HG02642 (cell line): ENCODE results near the gene PIGC.
A peak's percentile ranks its signal among the peaks of the same experiment; 100 is the strongest.
"Not testable (repeated sequence)": the region's sequence is repeated elsewhere in the genome, so short reads cannot be mapped to it uniquely, and the experiment has no call there.

ENCODE experiments used
- ATAC-seq: cut with Tn5 transposase; IDR thresholded peaks from one replicate; pipeline ENCODE4 v1.9.1; 2021; ENCODE audit warnings: mild to moderate bottlenecking; ENCODE audit not compliant: unreplicated experiment, poor library complexity

The PIGC gene

DNA sequence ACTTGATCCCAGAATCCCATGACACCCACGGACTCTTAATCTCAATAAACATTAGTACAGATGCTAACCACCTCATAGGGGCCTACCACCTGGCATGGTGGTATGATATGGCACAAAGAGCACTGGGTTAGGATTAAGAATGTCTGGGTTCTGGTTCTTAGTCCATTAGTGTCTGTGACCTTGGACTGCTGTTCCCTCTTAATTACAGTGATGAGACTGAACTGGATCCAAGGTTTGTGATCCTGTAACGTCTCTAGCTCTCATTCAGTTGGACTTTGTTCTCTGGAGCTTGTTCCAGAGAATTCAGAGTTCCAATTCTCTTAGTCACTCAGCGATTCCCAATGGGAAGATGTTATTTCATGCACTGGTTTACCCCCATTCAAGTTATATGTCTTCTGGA lies 23.6 kb upstream of the PIGC start:
- ATAC-seq = no peak

DNA sequence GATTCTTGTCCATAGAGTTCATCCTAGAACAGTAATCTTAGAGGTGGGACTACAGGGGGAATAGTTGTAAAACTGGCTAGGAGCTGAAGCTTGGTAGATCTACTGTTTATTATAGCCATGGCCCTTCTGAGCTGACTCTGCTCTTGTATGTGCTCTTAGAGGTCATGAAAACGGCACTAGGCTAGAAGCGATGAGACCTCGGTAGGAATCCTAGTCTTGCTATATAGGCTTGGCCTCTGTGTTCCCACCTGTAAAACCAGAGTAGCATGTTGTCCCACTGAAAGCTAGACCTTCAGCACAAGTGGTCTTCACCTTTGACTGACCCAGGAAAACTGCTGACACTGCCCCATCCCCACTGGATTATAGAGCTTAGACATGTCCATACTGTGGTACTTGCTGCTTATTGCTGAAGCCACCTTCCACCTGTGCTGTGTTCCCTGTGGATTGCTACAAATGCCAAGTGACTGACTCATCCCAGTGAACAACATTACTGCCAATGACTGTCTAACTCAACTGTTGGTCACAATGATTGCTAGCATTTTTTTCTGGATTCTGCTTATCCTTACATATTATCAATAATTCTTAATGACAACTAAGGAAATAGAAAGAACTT lies 23.0 kb upstream of the PIGC start:
- ATAC-seq = no peak

DNA sequence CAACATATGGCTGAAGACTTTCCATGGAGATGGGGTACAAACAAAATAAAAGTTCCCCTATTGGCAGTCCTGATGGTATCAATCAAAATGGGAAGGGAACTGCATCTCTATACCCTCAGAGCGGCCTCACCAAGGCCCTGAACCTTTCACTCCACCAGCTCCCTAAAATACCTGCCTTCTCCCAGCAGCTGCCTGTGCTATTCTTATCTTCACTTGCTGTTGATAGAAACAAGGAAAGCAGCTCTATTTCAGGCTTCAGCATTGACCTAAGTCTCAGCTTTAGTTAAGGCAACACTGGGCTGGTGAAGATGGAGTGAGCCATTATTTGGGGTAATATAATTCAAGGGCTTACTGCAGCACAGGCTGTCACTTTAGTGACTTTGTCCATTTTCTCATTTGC lies 21.7 kb upstream of the PIGC start:
- no peak for ATAC-seq

GRCh38 chr1:172460887-172461315 lies 17.0 kb upstream of the PIGC start:
- no peak for ATAC-seq

GRCh38 chr1:172460177-172460576 lies 16.3 kb upstream of the PIGC start:
- no peak for ATAC-seq

DNA sequence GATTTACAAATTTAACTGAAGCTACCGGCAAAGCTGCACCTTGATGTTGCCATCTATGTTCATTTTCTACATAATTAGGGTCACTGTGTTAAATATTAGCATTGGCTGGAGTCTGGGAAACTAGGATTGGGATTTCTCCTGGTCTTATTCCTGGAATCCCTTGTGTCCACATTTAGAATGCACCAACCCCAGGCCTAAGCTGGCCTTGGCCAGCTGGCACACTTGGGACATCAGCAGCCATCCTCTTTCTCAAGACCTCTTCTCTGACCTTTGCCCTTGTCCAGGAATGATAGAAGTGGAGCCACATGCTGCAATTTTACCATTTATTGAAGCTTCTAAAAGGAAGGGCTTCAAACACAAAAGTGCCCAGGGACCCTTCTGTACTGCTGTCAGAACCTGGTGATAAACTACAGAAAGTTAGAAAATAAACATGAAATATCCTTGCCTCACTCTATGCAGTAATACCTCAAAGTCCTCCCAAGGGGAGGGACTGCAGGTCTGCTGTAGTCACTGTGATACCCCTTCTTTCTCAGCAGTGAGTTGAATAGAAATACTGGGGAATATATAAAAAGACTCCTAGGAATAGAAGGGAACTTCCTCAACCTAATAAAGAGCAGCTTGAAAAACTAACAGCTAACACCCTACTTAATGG lies 13.7 kb upstream of the PIGC start:
- no peak for ATAC-seq

- ATAC-seq = no peak
Measured at GRCh38 chr1:172456344-172456769, 12.5 kb upstream of the PIGC start.

DNA sequence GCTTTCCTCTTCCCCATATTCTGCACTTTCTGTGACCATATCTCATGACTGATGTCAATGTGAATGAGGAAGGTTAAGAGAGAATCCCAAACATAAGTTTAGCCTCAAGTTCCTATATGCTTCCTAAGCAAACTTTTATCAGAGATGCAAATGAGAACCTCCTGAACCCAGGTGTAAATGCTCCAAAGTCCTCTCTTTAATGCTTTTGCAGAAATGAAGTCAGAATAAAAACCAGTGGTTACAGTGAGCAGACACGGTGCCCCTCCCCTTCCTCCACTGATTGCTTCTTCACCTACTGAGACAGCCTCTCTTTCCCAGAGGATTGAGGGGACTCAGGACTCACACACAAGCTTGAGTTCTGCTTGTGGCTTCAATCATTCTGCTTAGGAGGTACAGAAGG lies 11.6 kb upstream of the PIGC start:
- no peak for ATAC-seq

DNA sequence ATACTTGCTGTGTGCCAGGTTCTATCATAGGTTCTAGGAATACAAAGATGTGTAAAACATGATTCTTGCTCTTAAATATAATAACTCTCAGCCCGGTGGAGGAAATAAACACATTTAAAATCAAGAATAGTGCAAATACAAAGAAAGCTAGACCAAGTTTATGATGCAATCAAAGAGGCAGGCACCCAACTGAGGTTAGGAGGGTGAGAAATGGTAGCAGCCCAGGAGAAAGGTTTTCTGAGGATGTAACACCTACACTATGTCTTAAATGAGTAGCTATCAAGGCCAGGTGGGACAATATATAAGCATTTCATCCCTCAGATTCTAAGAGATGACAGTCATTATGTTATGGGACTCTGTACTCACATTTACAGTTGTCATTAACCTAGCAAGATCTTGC lies 9.7 kb upstream of the PIGC start:
- no peak for ATAC-seq

DNA sequence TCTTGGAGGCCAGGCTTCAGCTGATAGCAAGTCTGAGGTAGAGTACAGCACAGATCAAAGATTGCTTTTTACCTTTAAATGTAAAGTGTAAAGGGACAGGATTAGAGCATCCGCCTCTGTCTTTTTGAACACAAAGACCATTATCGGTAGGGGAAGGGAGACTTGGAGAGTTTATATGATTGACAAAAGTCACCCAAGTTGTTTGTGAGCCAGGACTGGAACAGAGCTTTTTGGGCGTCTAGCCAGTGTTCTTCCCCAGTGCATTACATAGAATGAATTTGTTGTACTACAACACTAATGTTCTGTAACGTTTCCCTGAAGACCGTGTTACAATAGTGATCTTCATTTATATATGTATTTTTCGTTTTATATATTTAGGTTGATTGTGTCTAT lies 9.3 kb upstream of the PIGC start:
- no peak for ATAC-seq

- no peak for ATAC-seq
Measured at GRCh38 chr1:172452536-172453152, 8.8 kb upstream of the PIGC start.

- no peak for ATAC-seq
Measured at GRCh38 chr1:172451002-172451443, 7.2 kb upstream of the PIGC start.

DNA sequence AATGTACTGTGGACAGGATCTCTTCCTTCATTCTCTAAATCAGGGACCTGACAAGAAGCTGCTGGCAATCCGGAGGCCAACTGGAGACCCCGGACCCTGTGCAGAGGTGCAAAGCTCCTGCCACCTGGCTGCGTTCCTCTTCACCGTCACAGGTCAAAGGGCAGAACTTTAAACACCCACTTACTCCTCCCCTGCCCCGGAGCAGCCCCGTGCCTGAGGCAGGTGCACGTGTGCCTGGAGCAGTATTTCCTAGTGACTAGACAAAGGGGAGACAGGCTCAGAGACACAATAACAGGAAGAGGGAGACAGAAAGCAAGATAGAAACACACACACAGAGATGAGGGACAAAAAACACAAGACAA lies 6.6 kb upstream of the PIGC start:
- no peak for ATAC-seq

- ATAC-seq = peak; percentile 85
Measured at GRCh38 chr1:172449585-172450523, 6.0 kb upstream of the PIGC start.

DNA sequence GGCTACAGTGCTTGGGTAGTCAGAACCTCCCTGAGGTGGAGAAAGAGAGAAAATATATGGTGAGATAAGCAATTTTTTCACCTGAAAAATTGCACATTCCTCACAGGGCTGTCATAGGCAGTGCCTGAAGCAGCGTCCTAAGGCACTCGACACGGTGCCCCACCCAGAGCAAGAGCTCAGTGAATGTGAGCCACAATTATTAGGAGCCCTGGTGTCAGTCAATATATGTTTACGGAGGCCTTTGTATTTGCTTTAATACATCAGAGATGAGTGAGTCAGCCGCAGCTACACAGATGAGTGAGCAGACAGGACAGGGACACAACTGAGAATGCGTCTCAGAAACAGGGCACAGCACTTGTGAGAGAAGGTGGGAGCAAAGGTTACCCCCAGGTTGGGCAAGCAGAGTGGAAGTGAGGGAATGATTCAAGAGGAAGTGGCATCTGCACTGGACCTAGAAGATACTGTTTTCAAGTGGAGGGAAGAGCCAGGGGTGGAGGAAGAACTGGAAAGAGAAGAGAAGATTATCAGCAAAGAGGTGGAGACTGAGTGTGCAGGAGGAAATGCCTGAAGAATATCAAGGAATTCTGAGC lies 5.2 kb upstream of the PIGC start:
- ATAC-seq = no peak

- no peak for ATAC-seq
Measured at GRCh38 chr1:172447641-172448040, 3.8 kb upstream of the PIGC start.

DNA sequence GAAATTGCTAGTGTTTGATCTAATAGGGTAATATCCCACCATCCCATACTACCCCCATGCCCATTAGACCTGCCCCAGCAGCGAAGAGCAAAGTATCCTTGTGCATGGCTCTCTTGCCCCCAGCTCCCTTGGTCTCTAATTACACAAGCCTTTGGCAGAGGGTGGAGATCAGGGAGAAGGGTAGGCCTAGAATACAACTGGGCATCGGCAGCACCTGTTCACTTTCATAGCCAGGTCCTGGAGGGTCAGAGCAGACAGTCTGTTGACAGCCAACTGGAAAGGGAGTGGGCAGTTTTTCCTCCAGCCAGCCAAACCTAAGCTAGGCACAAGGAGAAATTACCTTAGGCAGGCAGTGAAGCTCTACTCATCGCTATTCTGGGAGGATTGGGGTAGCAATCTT lies 2.7 kb upstream of the PIGC start:
- ATAC-seq = no peak

DNA sequence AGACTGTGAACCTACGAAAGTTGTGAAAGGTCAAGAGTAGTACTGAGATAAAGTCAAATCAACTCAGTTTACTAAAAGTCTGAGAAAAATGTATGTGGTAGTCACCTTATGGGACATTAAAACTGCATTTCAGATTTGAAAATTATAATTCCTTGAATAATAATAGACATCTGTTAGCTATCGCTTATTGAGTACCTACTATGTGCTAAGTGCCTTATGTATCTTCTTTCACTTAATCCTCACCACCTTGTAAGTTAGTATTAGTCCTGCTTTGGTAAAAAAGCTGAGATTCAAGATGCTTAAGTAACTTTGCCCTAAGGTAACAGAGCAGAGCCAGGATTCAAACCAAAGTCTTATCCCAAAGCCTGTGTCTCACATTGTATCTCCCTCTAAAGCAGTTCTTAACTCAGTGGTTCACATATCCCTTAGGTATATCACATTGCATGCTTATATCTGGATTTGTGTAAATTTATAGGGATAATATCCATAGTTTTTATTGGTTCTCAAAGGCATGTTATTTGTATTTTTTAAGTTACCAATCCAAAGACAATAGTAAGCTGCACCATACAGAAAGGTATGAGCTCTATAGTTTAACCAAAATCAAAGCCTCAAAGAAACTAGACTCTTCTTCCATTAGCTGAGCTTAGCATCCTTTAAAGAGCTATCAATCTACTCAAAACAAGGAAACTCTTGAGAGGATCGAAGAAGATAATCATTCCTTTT lies 865 bp downstream of the PIGC start:
- no peak for ATAC-seq

GRCh38 chr1:172442404-172442803 lies 1.5 kb downstream of the PIGC start:
- no peak for ATAC-seq

- ATAC-seq = not testable (repeated sequence)
Measured at GRCh38 chr1:172437183-172437582, 6.7 kb downstream of the PIGC start.
